Endothelial cell (in vitro differentiated cells): Measurements from ENCODE around the gene AVEN. TPM values are rescaled to one million over a fixed set of nuclear protein-coding genes. Genes with fewer than 3 reads are reported as not detected.

Source experiments
- DNase-seq: peaks from one replicate; pipeline ENCODE4 v3.0.0; 2021; ENCODE audit warnings: low spot score
- H3K27ac Mint-ChIP-seq: one replicate; pipeline ENCODE4 v1.8.0; 2021; ENCODE audit warnings: mixed read lengths, inconsistent platforms; ENCODE audit not compliant: unreplicated experiment
- H3K27me3 Mint-ChIP-seq: one replicate; pipeline ENCODE4 v1.8.0; 2021; ENCODE audit warnings: mild to moderate bottlenecking, moderate library complexity, mixed read lengths, inconsistent platforms; ENCODE audit not compliant: unreplicated experiment
- H3K36me3 Mint-ChIP-seq: one replicate; pipeline ENCODE4 v1.8.0; 2021; ENCODE audit warnings: mild to moderate bottlenecking, low read depth, mixed read lengths, inconsistent platforms; ENCODE audit not compliant: unreplicated experiment
- H3K4me1 Mint-ChIP-seq: one replicate; pipeline ENCODE4 v1.8.0; 2021; ENCODE audit warnings: mild to moderate bottlenecking, mixed read lengths, inconsistent platforms; ENCODE audit not compliant: unreplicated experiment
- H3K4me3 Mint-ChIP-seq: one replicate; pipeline ENCODE4 v1.8.0; 2021; ENCODE audit warnings: mild to moderate bottlenecking, mixed read lengths, inconsistent platforms; ENCODE audit not compliant: unreplicated experiment
- H3K9me3 Mint-ChIP-seq: one replicate; pipeline ENCODE4 v1.8.0; 2021; ENCODE audit warnings: mixed read lengths, inconsistent platforms; ENCODE audit not compliant: unreplicated experiment
- CTCF ChIP-seq: fragments of 200-600 bp; sonication (generic); IDR thresholded peaks from one replicate; pipeline ENCODE4 v1.5.0; 2021; ENCODE audit warnings: antibody characterized with exemption; ENCODE audit not compliant: unreplicated experiment
- long read RNA-seq: library from polyadenylated mRNA; unstranded; transcript quantifications from one replicate; pipeline ENCODE4 v2.0.0, GENCODE V29; 2020; ENCODE audit not compliant: unreplicated experiment
- total RNA-seq: library from RNA; stranded (reverse); fragmentation: NEBNext Ultra II Directional; extraction: Animal tissue kit (Norgen Biotek cat#: 25700); gene quantifications from one replicate; pipeline ENCODE4 v1.2.1, GENCODE V29; 2021; ENCODE audit not compliant: unreplicated experiment

The AVEN gene
- 14.8 TPM for total RNA-seq
- long read RNA-seq = 0 reads

GRCh38 chr15:34038871-34039789 lies at the start of gene AVEN:
TSS of gene AVEN (minus strand) at chr15:34039204. CDS start at chr15:34039046, 158 bp downstream.
- Mint-ChIP-seq H3K27me3 (no peaks in the 10 kb centered on the region), H3K36me3 (no peaks in the 10 kb centered on the region), H3K4me1 (peaks cover 3% of the 10 kb centered on the region), H3K9me3 (no peaks in the 10 kb centered on the region), H3K4me3 (peak within 1 kb of the TSS; percentile 97), H3K27ac (peak within 1 kb of the TSS; percentile 16)
- no peak for TF ChIP-seq CTCF
- DNase-seq = peak; percentile 60

GRCh38 chr15:34085746-34086145 lies 46.7 kb upstream of the AVEN start:
- H3K9me3 Mint-ChIP-seq = no peaks in the 10 kb centered on the region
- no peak for TF ChIP-seq CTCF
- H3K4me1 Mint-ChIP-seq = no peaks in the 10 kb centered on the region
- no peak overlapping the region for H3K27ac Mint-ChIP-seq
- no peaks in the 10 kb centered on the region for H3K36me3 Mint-ChIP-seq
- H3K27me3 Mint-ChIP-seq = no peaks in the 10 kb centered on the region
- H3K4me3 Mint-ChIP-seq = no peak overlapping the region
- no peak for DNase-seq

- no peaks in the 10 kb centered on the region for H3K4me1 Mint-ChIP-seq
- no peaks in the 10 kb centered on the region for H3K9me3 Mint-ChIP-seq
- no peaks in the 10 kb centered on the region for H3K27me3 Mint-ChIP-seq
- H3K27ac Mint-ChIP-seq = no peak overlapping the region
- no peak for TF ChIP-seq CTCF
- no peaks in the 10 kb centered on the region for H3K36me3 Mint-ChIP-seq
- no peak overlapping the region for H3K4me3 Mint-ChIP-seq
- no peak for DNase-seq
These were observed 45.1 kb upstream of the AVEN start for GRCh38 chr15:34084086-34084485.

GRCh38 chr15:34079904-34080303 lies 40.9 kb upstream of the AVEN start:
- no peak for DNase-seq
- peaks cover 4% of the 10 kb centered on the region for H3K27me3 Mint-ChIP-seq
- H3K36me3 Mint-ChIP-seq = no peaks in the 10 kb centered on the region
- H3K27ac Mint-ChIP-seq = no peak overlapping the region
- H3K4me3 Mint-ChIP-seq = no peak overlapping the region
- no peaks in the 10 kb centered on the region for H3K4me1 Mint-ChIP-seq
- TF ChIP-seq CTCF = no peak
- no peaks in the 10 kb centered on the region for H3K9me3 Mint-ChIP-seq

GRCh38 chr15:34078900-34079299 lies 39.9 kb upstream of the AVEN start:
- H3K27ac Mint-ChIP-seq = no peak overlapping the region
- H3K4me1 Mint-ChIP-seq = no peaks in the 10 kb centered on the region
- no peak overlapping the region for H3K4me3 Mint-ChIP-seq
- no peak for TF ChIP-seq CTCF
- H3K9me3 Mint-ChIP-seq = no peaks in the 10 kb centered on the region
- no peak for DNase-seq
- peaks cover 4% of the 10 kb centered on the region for H3K27me3 Mint-ChIP-seq
- H3K36me3 Mint-ChIP-seq = no peaks in the 10 kb centered on the region
